Measurements from ENCODE around the gene IL6R.
"Not testable (repeated sequence)": the region's sequence is repeated elsewhere in the genome, so short reads cannot be mapped to it uniquely, and the experiment has no call there.

Gene IL6R

DNA sequence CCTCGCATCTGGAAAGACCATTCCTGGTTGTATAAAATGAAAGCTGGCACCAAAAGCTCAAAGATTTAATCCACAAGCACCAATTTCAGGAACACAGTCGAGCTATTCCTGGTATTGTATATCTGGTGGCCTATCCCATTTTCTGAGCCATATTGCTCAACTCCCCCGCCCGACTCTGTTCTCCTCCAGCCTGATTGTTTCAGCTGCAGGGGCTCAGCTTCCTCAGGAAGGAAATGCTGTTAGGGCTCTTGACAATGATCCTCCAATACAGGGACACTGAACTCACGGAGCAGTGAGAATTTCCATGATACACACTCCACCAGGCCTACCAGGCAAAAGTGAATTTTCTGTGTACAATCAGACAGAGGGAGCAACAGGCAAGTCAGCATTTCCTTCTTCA lies 80.0 kb downstream of the IL6R start:
- no peak for DNase-seq

DNA sequence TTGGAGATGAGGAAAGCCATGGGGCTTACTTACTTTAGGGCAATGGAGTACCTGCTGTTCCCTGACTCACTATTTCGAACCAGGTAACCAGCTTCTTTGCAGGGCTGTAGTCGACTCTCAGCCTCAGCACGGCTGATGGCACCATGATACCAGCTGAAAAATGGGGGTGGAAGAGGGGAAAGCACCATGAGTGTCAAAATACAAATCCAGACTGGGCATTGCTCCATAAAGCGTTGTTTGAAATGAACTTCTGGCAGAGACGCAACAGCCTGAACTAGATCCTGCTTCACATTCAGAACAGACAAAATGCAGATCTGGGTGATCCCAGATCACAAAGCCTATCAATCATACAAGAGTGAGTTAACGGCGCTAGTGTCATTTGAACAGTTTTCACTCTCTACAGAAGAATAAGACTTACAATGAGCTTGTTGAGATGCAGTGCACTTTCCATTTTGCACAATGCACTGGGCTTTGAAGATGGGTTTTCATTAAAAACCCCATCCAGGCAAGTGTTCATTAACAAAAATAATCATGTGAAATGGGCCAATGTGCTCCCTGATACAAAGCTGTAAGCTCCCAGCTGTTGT lies 80.9 kb downstream of the IL6R start:
- no peak for DNase-seq

DNA sequence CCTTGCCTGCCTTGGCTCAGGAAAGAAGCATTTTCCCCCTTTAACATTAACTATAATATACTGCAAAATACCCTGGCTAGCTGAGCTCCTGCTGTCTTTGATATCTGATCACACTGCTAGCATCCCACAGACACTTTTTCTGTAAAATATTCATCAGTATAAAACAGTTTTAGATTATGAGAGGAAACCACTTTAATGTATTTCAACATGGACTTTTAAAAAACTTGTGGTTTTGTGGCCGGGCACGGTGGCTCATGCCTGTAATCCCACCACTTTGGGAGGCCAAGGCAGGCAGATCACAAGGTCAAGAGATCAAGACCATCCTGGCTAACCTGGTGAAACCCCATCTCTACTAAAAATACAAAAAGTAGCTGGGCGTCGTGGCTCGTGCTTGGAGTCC lies 81.6 kb downstream of the IL6R start:
- not testable (repeated sequence) for DNase-seq

DNA sequence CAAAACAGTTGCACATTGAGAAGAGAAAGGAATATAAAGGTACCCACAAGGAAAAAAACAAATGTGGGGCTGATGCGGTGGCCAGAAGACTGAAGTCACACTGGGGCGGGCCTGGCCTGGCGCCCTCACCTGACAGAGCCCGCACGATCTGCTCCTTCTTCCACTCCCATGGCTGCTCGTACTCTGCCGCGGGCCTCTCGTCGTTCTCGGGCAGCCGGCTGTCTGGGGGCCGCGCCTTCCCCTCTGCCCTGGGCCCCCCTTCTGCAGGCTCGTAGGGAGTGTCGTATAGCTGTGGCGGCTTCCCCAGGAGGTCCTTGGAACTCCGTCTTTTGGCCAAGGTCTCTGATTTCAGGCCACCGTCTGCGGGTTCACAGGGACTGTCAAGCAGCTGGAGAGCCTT lies 83.8 kb downstream of the IL6R start:
- no peak for DNase-seq

DNA sequence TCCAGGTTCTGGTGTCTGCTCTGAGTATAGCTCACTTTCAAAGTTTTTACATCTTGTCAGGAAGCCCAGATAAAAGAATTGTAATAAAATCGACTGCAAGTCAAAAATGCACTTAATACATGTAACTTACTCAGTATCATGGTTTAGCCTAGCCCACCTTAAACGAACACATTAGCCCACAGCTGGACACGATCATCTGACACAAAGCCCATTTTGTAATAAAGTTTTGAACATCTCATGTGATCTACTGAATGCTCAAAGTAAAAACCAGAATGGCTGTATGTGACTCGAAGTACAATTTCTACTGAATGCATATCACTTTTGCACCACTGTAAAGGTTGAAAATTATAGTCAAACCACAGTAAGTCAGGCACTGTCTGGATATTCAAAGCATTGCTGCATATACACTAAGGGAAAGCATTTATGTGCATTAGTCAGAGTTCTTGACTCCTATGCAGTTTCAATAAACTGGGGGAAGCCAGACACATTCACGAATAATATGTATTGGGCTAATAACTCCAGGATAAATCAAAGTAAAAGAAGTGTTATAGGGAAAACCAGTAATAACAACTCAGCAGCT lies 84.6 kb downstream of the IL6R start:
- no peak for DNase-seq

DNA sequence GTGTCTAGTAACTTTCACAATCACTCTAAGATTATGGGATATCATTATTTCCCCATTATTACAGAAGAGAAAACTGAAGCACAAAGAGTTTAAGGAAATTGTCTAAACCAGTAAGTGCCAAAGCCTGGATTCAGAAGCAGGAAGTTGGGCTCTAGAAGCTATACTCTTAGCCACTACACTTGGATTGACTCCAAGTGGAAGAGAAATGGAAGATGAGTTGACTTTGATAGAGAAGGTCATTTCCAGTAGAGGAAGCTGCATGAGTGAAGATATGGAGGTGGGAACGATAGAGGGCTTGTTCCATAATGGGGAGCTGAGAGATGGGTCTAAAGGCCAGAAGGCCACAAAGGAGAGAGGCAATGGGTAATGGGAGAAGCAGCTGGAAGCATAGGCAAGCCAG lies 85.2 kb downstream of the IL6R start:
- DNase-seq, result no peak

DNA sequence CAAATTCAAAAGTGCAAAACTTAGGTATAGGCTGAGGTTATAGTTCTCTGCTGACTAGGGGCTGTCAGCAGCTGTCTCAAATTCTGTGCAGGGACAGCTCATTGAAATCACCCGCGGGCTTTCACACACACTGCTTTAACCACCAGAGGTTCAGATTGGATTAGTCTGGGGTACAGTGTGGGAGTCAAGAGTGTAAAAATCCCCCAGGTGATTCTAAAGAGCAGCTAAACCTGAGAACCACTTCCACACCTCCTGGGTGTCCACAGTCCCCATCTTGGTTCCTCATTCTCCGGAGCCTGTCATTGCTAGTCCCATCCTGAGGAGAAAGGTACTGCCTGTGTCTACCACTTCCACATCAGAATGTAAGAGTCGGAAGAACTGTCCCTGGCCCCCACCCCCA lies 87.0 kb downstream of the IL6R start:
- no peak for DNase-seq

DNA sequence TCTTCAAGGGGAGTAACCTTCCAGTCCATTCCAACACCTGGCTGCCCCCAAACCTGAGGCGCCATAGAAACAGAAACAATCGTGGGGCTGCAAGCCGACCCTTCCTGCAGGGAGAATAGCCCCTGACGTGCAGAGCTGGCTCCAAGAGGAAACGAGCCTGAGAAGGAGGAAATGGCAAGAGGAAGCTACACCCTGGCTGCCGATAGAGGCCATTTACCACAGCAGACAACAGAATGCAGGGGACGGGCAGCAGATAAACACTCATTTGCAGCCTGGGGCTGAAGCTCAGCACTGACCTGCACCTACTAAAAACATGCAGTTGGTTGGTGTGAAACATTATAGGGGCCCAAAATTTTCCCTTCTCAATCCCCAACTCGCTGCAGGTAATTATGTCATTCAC lies 88.1 kb downstream of the IL6R start:
- DNase-seq, result peak; percentile 59

DNA sequence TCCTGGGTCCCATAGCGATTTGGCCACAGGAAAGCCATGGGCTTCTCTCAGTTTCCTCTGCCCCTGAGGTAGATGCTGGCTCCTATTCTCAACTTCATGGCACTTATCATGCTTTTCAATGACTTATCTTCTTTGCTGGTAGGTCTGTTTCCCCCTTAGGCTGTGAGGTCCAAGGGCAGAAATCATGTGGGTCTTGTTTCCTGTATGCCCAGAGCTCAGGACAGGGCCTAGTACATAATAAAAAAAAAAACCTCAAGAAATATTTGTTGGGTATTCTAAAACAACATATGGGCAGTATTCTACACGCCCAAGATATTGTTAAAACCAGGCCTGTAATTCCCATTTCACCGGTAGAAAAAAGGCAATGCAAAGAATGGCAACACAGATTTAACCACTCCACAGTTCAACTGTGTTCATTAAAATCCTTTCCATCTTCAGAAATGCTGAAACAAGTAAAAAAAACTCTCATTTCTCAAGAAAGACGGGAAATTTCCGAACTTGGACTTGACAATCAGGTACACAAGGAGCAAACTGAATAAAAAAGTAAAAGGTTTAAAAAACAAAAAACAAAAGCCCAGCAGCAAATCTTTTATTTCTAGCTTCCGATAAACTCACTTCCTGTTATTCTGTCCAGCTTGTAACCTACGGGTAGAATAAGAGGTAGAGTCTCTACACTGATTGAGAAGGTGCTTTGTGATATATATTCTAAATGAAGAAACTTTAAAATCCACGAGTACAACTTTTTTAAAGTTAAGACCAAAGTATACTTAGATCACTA lies 90.5 kb downstream of the IL6R start:
- DNase-seq, result no peak

DNA sequence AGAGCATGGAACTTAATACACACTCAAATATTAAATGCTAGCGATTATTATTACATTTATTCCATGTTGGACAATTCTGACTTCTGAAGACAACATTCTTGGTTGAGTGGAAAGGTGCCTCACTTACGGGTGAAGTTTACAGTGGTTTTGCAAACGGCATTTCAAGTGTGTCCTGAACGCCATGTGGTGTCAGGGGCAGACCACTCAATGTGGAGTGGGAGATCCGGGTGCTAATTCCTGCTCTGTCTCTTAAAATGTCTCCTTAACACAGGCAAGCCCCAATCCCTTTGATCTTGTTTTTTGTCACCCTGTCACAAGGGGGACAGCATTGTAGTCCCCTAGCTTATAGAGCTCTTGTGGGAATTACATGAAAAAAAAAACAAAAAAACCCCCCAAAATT lies 91.2 kb downstream of the IL6R start:
- no peak for DNase-seq

DNA sequence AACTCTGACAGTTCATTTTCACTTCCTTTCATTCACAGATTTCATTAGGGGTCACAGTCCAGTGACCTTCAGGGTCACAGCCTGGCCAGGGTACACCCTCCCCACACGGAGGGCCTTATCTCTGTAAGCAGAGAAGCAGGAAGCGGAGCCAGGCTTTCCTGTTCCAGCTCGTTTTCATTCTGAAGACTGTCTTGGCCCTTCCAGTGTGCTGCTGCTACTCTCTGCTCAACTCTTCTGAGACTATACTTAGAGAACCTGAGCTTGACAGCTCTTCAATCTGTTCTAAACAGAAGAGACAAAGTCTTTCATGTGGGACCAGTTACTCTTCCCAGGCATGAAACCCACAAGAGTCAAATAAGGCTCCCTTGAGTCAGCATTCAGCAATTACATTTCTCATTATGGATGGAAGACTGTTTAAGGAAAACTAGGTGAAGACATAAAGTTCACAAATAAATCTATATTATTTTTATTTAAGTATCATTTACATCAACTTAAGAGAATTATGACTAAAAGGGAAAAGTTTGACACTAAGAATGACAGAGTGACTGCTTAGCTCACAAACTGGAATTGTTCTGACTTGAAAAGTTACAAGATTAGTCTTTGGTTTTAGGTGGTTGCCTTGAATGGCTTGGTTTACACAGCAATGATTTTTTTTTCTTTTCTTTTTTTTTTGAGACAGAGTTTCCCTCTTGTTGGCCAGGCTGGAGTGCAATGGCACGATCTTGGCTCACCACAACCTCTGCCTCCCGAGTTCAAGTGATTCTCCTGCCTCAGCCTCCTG lies 92.1 kb downstream of the IL6R start:
- DNase-seq, result no peak

DNA sequence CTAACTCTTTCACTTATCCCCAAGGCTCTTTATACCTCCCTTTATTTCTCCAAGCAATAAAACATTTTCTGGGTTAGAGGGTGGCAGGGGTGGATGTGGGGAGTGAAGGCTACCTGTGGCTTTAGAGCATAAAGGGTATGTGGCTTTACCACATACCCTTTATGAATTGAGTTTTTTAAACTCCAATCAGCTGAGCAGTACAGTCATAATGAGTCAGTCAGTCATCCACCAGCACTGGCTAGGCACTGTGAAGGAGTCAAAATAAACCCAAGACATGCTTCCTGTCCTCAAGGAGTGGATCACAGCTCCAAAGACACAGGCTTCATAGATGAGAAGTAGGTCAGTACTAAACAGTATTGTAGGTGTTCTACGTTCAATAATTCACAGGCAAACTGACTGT lies 94.3 kb downstream of the IL6R start:
- no peak for DNase-seq

DNA sequence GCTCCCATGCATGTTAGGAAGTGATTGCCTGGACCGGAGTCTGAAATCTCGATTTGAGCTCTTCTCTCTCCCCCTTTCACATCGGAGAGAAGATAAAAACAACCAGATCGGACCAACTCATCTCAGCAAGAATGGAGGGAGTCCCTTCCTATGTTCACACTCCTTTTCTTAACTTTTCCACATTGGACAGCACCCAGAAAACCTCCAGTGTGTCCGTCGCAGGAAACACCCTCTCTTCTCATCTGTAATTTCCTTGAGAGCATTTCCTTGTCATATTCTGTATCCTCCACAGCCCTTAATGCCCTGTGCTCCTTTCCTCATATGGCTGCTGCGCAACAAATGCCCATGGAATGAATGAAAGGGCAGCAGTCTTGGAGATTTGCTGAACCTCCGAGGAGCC lies 95.4 kb downstream of the IL6R start:
- no peak for DNase-seq

DNA sequence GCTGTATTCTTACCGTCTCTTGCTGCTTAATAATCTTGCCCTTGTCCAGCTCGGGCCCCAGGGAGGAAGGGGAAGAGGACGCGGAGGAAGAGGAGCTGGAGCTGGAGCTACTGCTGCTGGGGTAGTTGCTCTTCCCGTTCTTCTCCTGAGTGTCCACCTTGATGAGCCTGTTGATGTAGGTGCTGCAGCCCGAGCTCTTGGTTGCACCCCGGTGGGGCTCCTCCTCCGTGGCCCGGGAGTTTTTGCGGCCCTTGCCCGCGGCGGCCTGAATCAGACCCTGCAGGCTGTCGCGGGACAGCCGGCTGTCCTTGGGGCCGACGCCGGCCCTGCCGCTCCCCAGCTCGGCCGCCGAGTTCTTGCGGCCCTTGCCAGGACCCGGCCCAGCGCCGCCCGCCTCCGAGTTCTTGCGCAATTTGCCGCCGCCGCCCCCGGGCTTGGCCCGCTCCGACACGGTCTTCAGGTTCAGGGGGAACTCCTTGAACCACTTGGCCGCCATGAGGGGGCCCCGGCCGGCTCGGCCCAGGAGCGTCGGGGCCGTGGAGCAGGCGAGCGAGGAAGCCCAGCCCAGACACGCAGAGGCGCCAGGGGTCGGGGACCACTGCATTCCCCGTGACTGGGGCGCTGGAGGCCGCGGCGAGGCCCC lies 96.4 kb downstream of the IL6R start:
- DNase-seq, result no peak

DNA sequence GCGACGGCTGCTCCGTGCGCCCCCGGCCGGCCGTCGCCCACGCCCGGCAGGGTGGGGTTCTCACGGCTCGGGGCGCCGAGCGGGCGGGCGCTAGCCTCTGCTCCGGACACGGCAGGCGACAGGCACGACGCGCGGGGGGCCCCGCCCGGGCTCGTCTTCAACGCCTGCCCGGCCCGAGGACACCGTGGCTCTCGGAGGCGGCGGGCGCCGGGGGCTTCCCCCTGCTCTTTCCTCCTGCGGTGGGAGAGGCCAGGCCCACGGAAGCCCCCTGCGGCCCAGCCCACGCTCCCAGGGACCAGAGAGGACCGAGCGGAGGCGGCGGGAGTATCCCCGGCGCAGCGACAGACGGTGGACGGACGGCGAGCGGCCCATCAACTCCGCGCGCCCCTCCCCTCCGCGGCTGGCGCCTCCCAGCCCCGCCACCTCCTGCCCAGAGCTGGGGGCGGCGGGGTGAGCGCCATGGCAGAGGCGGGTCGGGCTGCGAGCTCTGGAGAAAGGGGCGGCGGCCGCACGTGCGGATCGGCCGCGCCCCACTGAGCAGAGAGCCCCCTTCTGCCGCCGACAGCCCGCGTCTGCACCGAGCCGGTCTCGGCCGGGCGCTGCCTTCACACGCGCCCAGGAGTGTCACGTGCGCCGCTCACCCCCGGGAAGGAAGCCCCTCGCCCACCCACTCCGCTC lies 97.1 kb downstream of the IL6R start, which contains the start of the genes SHE and TDRD10:
Gene SHE, minus strand, starts transcription at position 347 of the 678 bp plus-strand sequence. CDS start 386 bp downstream, outside the sequence.
Gene TDRD10, plus strand, starts transcription at position 154 of the 678 bp plus-strand sequence. CDS start 4,685 bp downstream, outside the sequence.
- no peak for DNase-seq

DNA sequence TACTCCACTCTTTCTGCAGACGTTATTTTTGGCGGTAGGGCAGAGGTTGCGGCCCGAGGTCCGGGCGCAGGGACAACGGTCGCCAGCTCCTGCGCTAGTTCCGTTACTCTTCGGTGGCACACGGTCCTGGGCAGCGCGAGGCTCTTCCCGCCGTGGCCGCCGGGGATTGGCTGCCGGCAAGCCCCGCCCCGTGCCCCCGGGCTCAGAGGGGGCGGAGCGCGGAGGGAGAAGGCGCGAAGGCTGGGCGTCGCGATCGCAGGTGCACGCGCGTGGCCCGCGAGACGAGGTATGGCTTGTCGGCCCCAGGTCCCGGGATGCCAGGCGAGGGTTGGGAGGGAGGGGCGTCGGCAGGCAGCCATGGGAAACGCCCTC lies 97.6 kb downstream of the IL6R start:
- no peak for DNase-seq

DNA sequence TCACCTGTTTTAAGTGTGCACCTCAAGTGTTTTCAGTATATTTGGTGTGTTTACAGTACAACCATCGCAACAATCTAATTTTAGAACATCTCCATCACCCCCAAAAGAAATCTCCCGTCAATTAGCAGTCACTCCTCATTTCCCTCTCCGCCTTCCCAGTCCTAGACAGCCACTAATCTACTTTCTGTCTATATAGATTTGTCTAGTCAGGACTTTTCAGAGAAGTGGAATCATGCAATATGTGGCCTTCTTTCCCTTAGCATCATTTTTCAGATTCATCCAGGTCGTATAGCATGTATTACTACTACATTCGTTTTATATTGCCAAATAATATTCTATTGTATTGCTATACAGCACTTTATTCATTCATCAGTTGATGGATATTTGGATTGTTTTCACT lies 98.8 kb downstream of the IL6R start:
- no peak for DNase-seq

DNA sequence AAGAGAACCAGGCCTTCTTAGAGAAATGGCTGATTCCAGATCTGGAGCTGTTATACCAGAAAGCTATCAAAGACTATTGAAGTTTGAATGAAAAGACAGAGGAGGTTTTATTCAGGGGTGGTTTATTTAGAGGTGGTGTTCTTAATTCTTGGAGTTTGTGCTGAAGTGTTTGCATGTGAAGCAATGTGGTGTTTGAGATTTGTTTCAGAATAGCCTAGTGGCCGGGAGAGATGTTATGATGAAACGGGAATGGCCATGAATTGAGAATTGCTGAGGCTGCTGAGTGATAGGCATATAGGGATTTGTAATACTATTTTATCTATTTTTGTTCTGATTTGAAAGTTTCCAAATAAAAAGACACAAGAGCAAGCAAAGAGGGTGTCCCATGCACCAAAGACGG lies 107.6 kb downstream of the IL6R start:
- no peak for DNase-seq

DNA sequence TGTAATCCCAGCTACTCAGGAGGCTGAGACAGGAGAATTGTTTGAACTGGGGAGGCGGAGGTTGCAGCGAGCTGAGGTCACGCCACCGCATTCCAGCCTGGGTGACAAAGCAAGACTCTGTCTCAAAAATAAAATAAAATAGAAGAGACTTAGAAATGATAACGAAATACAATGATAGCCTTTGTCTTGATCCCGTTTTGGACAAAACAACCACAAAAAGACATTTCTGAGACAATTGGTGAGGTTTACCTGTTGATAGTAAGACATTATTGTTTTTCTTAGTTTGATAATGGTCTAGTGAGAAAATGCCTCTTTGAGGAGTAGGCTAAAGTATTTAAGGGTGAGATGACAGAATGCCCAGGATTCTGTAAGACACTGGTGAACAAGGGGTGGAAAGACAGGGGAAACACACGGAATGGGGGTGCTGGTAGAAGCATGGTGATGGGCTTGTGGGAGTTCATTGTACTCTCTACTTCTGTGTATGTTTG lies 109.0 kb downstream of the IL6R start:
- DNase-seq, result no peak

DNA sequence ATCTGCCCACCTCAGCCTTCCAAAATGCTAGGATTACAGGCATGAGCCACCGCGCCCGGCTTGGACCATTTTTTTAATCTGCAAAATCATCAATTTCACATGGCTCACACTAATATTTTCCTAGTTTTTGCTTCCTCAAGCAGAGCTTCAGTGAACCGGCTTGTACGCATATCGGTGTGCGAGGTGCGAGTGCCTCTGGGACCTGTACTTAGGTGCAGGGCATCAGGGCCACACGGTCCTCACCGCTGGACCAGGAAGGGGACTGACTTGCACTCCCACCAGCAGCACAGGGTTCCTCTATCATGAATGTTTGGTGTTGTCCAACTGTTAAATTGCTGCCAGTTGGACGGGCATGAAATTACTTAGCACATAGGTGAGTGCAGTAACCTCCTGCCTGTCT lies 112.5 kb downstream of the IL6R start:
- DNase-seq, result no peak
